GM21737 (cell line): Measurements from ENCODE around the gene BBS9.
"Not testable (repeated sequence)": the region's sequence is repeated elsewhere in the genome, so short reads cannot be mapped to it uniquely, and the experiment has no call there.

Source experiments
- ATAC-seq: cut with Tn5 transposase; IDR thresholded peaks from one replicate; pipeline ENCODE4 v1.9.1; 2021; ENCODE audit warnings: mild to moderate bottlenecking, moderate library complexity; ENCODE audit not compliant: unreplicated experiment

BBS9 gene

GRCh38 chr7:33128990-33129805 lies at the start of gene BBS9:
Gene BBS9 (plus strand): TSS chr7:33129564. CDS start chr7:33146253, 16,689 bp downstream.
- peak; percentile 99 for ATAC-seq

- ATAC-seq: no peak
Observed at GRCh38 chr7:33079763-33080690, 49.3 kb upstream of the BBS9 start.

GRCh38 chr7:33087356-33087755 lies 42.0 kb upstream of the BBS9 start:
- no peak for ATAC-seq

GRCh38 chr7:33087858-33088257 lies 41.5 kb upstream of the BBS9 start:
- ATAC-seq: no peak

- no peak for ATAC-seq
Observed at GRCh38 chr7:33089142-33089541, 40.2 kb upstream of the BBS9 start.

- no peak for ATAC-seq
Observed at GRCh38 chr7:33091111-33091531, 38.2 kb upstream of the BBS9 start.

- ATAC-seq: no peak
Observed at GRCh38 chr7:33091641-33092191, 37.6 kb upstream of the BBS9 start.

- no peak for ATAC-seq
Observed at GRCh38 chr7:33093266-33093665, 36.1 kb upstream of the BBS9 start.

GRCh38 chr7:33094745-33095275 lies 34.6 kb upstream of the BBS9 start:
- not testable (repeated sequence) for ATAC-seq

GRCh38 chr7:33099154-33099940 lies 30.0 kb upstream of the BBS9 start:
- ATAC-seq: no peak

GRCh38 chr7:33100770-33101169 lies 28.6 kb upstream of the BBS9 start:
- no peak for ATAC-seq

- no peak for ATAC-seq
Observed at GRCh38 chr7:33101906-33102305, 27.5 kb upstream of the BBS9 start.

GRCh38 chr7:33107136-33108066 lies 22.0 kb upstream of the BBS9 start:
- ATAC-seq: no peak

- no peak for ATAC-seq
Observed at GRCh38 chr7:33108554-33109004, 20.8 kb upstream of the BBS9 start.

- ATAC-seq: peak; percentile 90
Observed at GRCh38 chr7:33109005-33109757, 20.2 kb upstream of the BBS9 start, which contains the start of gene RP9. Gene RP9 (minus strand): TSS chr7:33109404. CDS start chr7:33109372, 32 bp downstream.

GRCh38 chr7:33109758-33110238 lies 19.6 kb upstream of the BBS9 start:
- ATAC-seq: no peak

GRCh38 chr7:33111614-33112013 lies 17.8 kb upstream of the BBS9 start:
- no peak for ATAC-seq

- no peak for ATAC-seq
Observed at GRCh38 chr7:33114976-33115375, 14.4 kb upstream of the BBS9 start.
